NCI-H2196 (cell line): ENCODE results near the gene KRTAP20-3.

Experiments used
- DNase-seq: peaks from one replicate; lab custom pipeline; 2025; ENCODE audit not compliant: unreplicated experiment; lab: John Stamatoyannopoulos, UW

KRTAP20-3 gene

GRCh38 chr21:30642564-30642963 is at the start of gene KRTAP20-3:
Gene KRTAP20-3, plus strand, starts transcription at chr21:30642864.
- no peak for DNase-seq

- no peak for DNase-seq
Measured at GRCh38 chr21:30598802-30599201, 43.9 kb upstream of the KRTAP20-3 start, which contains the start of gene KRTAP6-2. Gene KRTAP6-2, minus strand, starts transcription at chr21:30598902. Its CDS starts 28 bp downstream, at chr21:30598874.

- no peak for DNase-seq
Measured at GRCh38 chr21:30600787-30601186, 41.9 kb upstream of the KRTAP20-3 start, which contains the start of gene KRTAP22-1. Gene KRTAP22-1, plus strand, starts transcription at chr21:30601087.

- DNase-seq: no peak
Measured at GRCh38 chr21:30605968-30606367, 36.7 kb upstream of the KRTAP20-3 start.

- no peak for DNase-seq
Measured at GRCh38 chr21:30612132-30612531, 30.5 kb upstream of the KRTAP20-3 start.

- DNase-seq: no peak
Measured at GRCh38 chr21:30613836-30614235, 28.8 kb upstream of the KRTAP20-3 start, which contains the start of gene KRTAP6-1. Gene KRTAP6-1, minus strand, starts transcription at chr21:30613930. Its CDS starts 26 bp downstream, at chr21:30613904.

GRCh38 chr21:30615199-30615598 is 27.5 kb upstream of the KRTAP20-3 start:
- no peak for DNase-seq

- no peak for DNase-seq
Measured at GRCh38 chr21:30616125-30616524, 26.5 kb upstream of the KRTAP20-3 start, which contains the start of gene KRTAP20-1. Gene KRTAP20-1, plus strand, starts transcription at chr21:30616425. Its CDS starts 30 bp downstream, at chr21:30616455.

- DNase-seq: no peak
Measured at GRCh38 chr21:30620080-30620479, 22.6 kb upstream of the KRTAP20-3 start.

GRCh38 chr21:30620522-30620921 is 22.1 kb upstream of the KRTAP20-3 start, which contains the start of gene KRTAP20-4:
Gene KRTAP20-4, plus strand, starts transcription at chr21:30620627.
- no peak for DNase-seq

GRCh38 chr21:30623362-30623761 is 19.3 kb upstream of the KRTAP20-3 start:
- no peak for DNase-seq

- no peak for DNase-seq
Measured at GRCh38 chr21:30625449-30626165, 17.1 kb upstream of the KRTAP20-3 start.

- DNase-seq: no peak
Measured at GRCh38 chr21:30628109-30628508, 14.6 kb upstream of the KRTAP20-3 start.

GRCh38 chr21:30629200-30629599 is 13.5 kb upstream of the KRTAP20-3 start:
- DNase-seq: no peak

GRCh38 chr21:30634906-30635305 is 7.8 kb upstream of the KRTAP20-3 start, which contains the start of gene KRTAP20-2:
Gene KRTAP20-2, plus strand, starts transcription at chr21:30635206. Its CDS starts 58 bp downstream, at chr21:30635264.
- no peak for DNase-seq

- no peak for DNase-seq
Measured at GRCh38 chr21:30638686-30639085, 4.0 kb upstream of the KRTAP20-3 start.

- DNase-seq: no peak
Measured at GRCh38 chr21:30646904-30647414, 4.3 kb downstream of the KRTAP20-3 start.

- no peak for DNase-seq
Measured at GRCh38 chr21:30652891-30653290, 10.2 kb downstream of the KRTAP20-3 start.

- no peak for DNase-seq
Measured at GRCh38 chr21:30668776-30669175, 26.1 kb downstream of the KRTAP20-3 start.

- DNase-seq: no peak
Measured at GRCh38 chr21:30672985-30673650, 30.5 kb downstream of the KRTAP20-3 start.

- no peak for DNase-seq
Measured at GRCh38 chr21:30674312-30674711, 31.6 kb downstream of the KRTAP20-3 start.

GRCh38 chr21:30676737-30677136 is 34.1 kb downstream of the KRTAP20-3 start:
- DNase-seq: no peak
